ENCODE data around the gene TTYH3. TPM values are rescaled to one million over a fixed set of nuclear protein-coding genes. Genes with fewer than 3 reads are reported as not detected.

TTYH3 gene
- total and polyA plus RNA-seq, 2 of the 13 experiments (the other 11 are each of a cell fraction or from before 2014, with no cell fraction given), result 26.3 to 50.0 TPM

- TF ChIP-seq ZNF687 (CRISPR knock-in tag; IDR thresholded peaks at IDR 0.05), result peak; percentile 73
- TF ChIP-seq AGO2 (optimal IDR thresholded peaks at IDR 0.05; ENCODE audit: low read depth, low read length), result peak; percentile 65
Measured at GRCh38 chr7:2633538-2634266, 1.9 kb downstream of the TTYH3 start (continued).

- FAIRE-seq (no peak), DNase-seq (ENCODE audit: low spot score) (no peak), ATAC-seq (no peak)
- Histone ChIP-seq H3K9me3 (ENCODE audit: low read length) (no peaks in the 10 kb centered on the region), H4K20me1 (ENCODE audit: insufficient read depth, low read length) (peaks cover 35% of the 10 kb centered on the region; the same call in 1 of the 2 replicates), H3K27me3 (ENCODE audit: control insufficient read depth in 1 of 2, insufficient read depth in 2 of 2, low read length in 2 of 2) (no peaks in the 10 kb centered on the region), H3K4me2 (ENCODE audit: low read depth, low read length) (peak overlapping the region; percentile 86), H3K4me3 (replicated peaks in 1 of 3; ENCODE audit: insufficient read depth in 1 of 3, low read depth in 2 of 3, low read length in 3 of 3) (peak overlapping the region; percentile 88 to 98 (median 97)), H3K9ac (ENCODE audit: insufficient read depth, low read depth, low read length) (peak overlapping the region; percentile 92; the same call in 1 of the 2 replicates), H3K79me2 (ENCODE audit: insufficient read depth, low read length) (peaks cover 73% of the 10 kb centered on the region), H3K27ac (ENCODE audit: extremely low read length, insufficient read depth, low read length) (peak overlapping the region; percentile 79), H2AFZ (ENCODE audit: low read length) (no peak overlapping the region), H3K4me1 (ENCODE audit: insufficient read depth, low read length) (peaks cover 81% of the 10 kb centered on the region), H3K36me3 (replicated peaks in 1 of 2; ENCODE audit: control insufficient read depth in 1 of 2, insufficient read depth in 2 of 2, low read length in 2 of 2) (peaks cover 6% of the 10 kb centered on the region in 2 experiments; a peak in 1 of 5 replicates)
- POLR2A ChIA-PET, result interaction anchor here (1.1 kb wide), 1 partner anchor 75 kb away, joined by 4 read pairs; no protein-coding TSS in a partner anchor
- in situ Hi-C loops (cut with HindIII; ENCODE audit: extremely low pct_ligation_motif_present, low pct_unique_long_range_greater_than_20kb) (no loop called here), intact Hi-C loops (cut with micrococcal nuclease; ENCODE audit: unreplicated experiment) (no loop called here)
- WGBS (ENCODE audit: low lambda C conversion rate), result 75% methylated on average over 14 of the region's 22 CpGs
- CTCF ChIA-PET (ENCODE audit: low intra/inter-chr PET ratio, low total read pairs), result no interaction called here
- BruUV-seq (replicated peaks), result TSS peak; percentile 4
- TF ChIP-seq MBNL3 (CRISPR knock-in tag; conservative IDR thresholded peaks at IDR 0.05) (no peak), NR3C1 (CRISPR knock-in tag; IDR thresholded peaks at IDR 0.05) (no peak), PBX2 (CRISPR knock-in tag; IDR thresholded peaks at IDR 0.05) (no peak), ZNF546 (CRISPR knock-in tag; conservative IDR thresholded peaks at IDR 0.05) (no peak), ZBTB34 (CRISPR knock-in tag; IDR thresholded peaks at IDR 0.05) (no peak), THRA (CRISPR knock-in tag; IDR thresholded peaks at IDR 0.05; ENCODE audit: borderline replicate concordance) (no peak), ZNF775 (CRISPR knock-in tag; IDR thresholded peaks at IDR 0.05; ENCODE audit: borderline replicate concordance) (no peak), KAT8 (CRISPR knock-in tag; IDR thresholded peaks at IDR 0.05) (no peak), ZNF563 (CRISPR knock-in tag; IDR thresholded peaks at IDR 0.05) (no peak), ZSCAN21 (CRISPR knock-in tag; IDR thresholded peaks at IDR 0.05; ENCODE audit: borderline replicate concordance) (no peak)
Measured at GRCh38 chr7:2634267-2635145, 2.7 kb downstream of the TTYH3 start.

Data from HepG2 (cell line).